Panc1 (cell line): Measurements from ENCODE around the gene CATSPERZ. TPM values are rescaled to one million over a fixed set of nuclear protein-coding genes. Genes with fewer than 3 reads are reported as not detected.

Experiments used
- ATAC-seq: fragments of 200-7000 bp; cut with Tn5 transposase; 2 replicates; pipeline ENCODE4 v1.9.1; 2020; ENCODE audit warnings: mild to moderate bottlenecking, moderate library complexity
- BruUV-seq: library from RNA; stranded (reverse); fragments of 400-500 nt; replicated peaks from 2 replicates; lab custom pipeline; 2021; lab: Mats Ljungman, UMichigan
- CTCF ChIA-PET: fragments of 300-600 bp; sonication (Branson Sonifier 250); formaldehyde crosslinking; loops from one replicate; lab custom pipeline; 2022; ENCODE audit warnings: antibody characterized with exemption; lab: Charles Lee
- POLR2A ChIA-PET: fragments of 300-600 bp; sonication (Branson Sonifier 250); formaldehyde crosslinking; loops from one replicate; lab custom pipeline; 2022; ENCODE audit warnings: antibody characterized with exemption; lab: Charles Lee
- DNase-seq: peaks from one replicate; pipeline ENCODE4 v3.0.0-alpha.2; 2010; ENCODE audit warnings: low read depth, low spot score
- H3K27ac ChIP-seq: 2 replicates; pipeline ENCODE4 v1.5.1; 2011; ENCODE audit warnings: mild to moderate bottlenecking, low read length, inconsistent platforms
- H3K27me3 ChIP-seq: fragments of 200-500 bp; sonication (Bioruptor generic); 2 replicates; pipeline ENCODE4 v1.6.0; 2014; ENCODE audit warnings: low read length, inconsistent platforms; ENCODE audit not compliant: control insufficient read depth, insufficient read depth
- H3K36me3 ChIP-seq: fragments of 200-500 bp; sonication (Bioruptor generic); 2 replicates; pipeline ENCODE4 v1.5.1; 2014; ENCODE audit warnings: inconsistent platforms, mild to moderate bottlenecking, low read length, moderate library complexity; ENCODE audit not compliant: control insufficient read depth, insufficient read depth
- H3K4me1 ChIP-seq: 2 replicates; pipeline ENCODE4 v1.5.1; 2011; ENCODE audit warnings: inconsistent platforms, mild to moderate bottlenecking, low read length, moderate library complexity; ENCODE audit not compliant: control insufficient read depth, insufficient read depth
- H3K4me3 ChIP-seq, 2 experiments: 2 replicates each; pipeline ENCODE4 v1.5.1; 2011 to 2012; ENCODE audit warnings: low read depth in 2 of 2, low read length in 2 of 2, mild to moderate bottlenecking in 2 of 2, inconsistent platforms in 1 of 2, moderate library complexity in 1 of 2
- H3K9me3 ChIP-seq: fragments of 200-500 bp; sonication (Bioruptor generic); 2 replicates; pipeline ENCODE4 v1.5.1; 2014; ENCODE audit warnings: low read depth, mild to moderate bottlenecking, inconsistent platforms, low read length, moderate library complexity; ENCODE audit not compliant: control insufficient read depth, insufficient read depth
- CTCF ChIP-seq: fragments of 450-650 bp; IDR thresholded peaks from 2 replicates; pipeline ENCODE4 v1.5.1; 2017; ENCODE audit warnings: mild to moderate bottlenecking
- POLR2AphosphoS5 ChIP-seq: IDR thresholded peaks from 2 replicates; pipeline ENCODE4 v1.6.1; 2012; ENCODE audit warnings: mild to moderate bottlenecking, low read depth, low read length, moderate library complexity
- REST ChIP-seq, 2 experiments: IDR thresholded peaks; 2 replicates each; pipeline ENCODE4 v1.6.1; 2011 to 2012; ENCODE audit warnings: low read depth in 2 of 2, control low read depth in 1 of 2, low read length in 1 of 2, mild to moderate bottlenecking in 1 of 2, moderate library complexity in 1 of 2; ENCODE audit not compliant: insufficient read depth in 1 of 2
- SIN3A ChIP-seq: IDR thresholded peaks from 2 replicates; pipeline ENCODE4 v1.6.1; 2012; ENCODE audit warnings: low read depth, mild to moderate bottlenecking, low read length, moderate library complexity, borderline replicate concordance; ENCODE audit not compliant: insufficient read depth
- TCF7L2 ChIP-seq: IDR thresholded peaks from 2 replicates; pipeline ENCODE4 v1.6.1; 2011; ENCODE audit warnings: mild to moderate bottlenecking, low read depth, low read length, inconsistent platforms
- in situ Hi-C: cut with HindIII; loops from 2 replicates; pipeline ENCODE4 v1.10.0; 2016; ENCODE audit warnings: low sequenced_read_pairs, low pct_unique_long_range_greater_than_20kb
- intact Hi-C: fragments of 100-400 bp; cut with micrococcal nuclease; formaldehyde crosslinking; loops from one replicate; pipeline ENCODE4 v1.10.0; 2022; ENCODE audit not compliant: unreplicated experiment
- total RNA-seq: library from RNA; stranded (reverse); gene quantifications from one replicate; pipeline ENCODE4 v1.2.1, GENCODE V29; 2021; ENCODE audit not compliant: unreplicated experiment

Gene CATSPERZ
- total RNA-seq, 1 experiment from 2014 or later = 0.64 TPM

GRCh38 chr11:64291752-64292459 lies 8.3 kb upstream of the CATSPERZ start:
- no peak for TF ChIP-seq POLR2AphosphoS5
- TF ChIP-seq CTCF = no peak
- no peak for TF ChIP-seq REST (IDR thresholded peaks at IDR 0.05; ENCODE audit: insufficient read depth in 1 of 2, low read depth in 2 of 2, low read length in 1 of 2)
- TF ChIP-seq TCF7L2 = no peak
- no peak for TF ChIP-seq SIN3A
- Histone ChIP-seq H3K4me1 (peaks cover 11% of the 10 kb centered on the region), H3K36me3 (no peaks in the 10 kb centered on the region), H3K27ac (no peak overlapping the region), H3K9me3 (no peaks in the 10 kb centered on the region), H3K4me3 (peak overlapping the region; percentile 11 to 37; a peak in 3 of 4 replicates), H3K27me3 (no peaks in the 10 kb centered on the region; the same call in none of the 2 replicates)
- in situ Hi-C loops (no loop called here), intact Hi-C loops (no loop called here)
- no TSS peak for BruUV-seq
- DNase-seq (no peak), ATAC-seq (peak; percentile 23; the same call in 1 of the 2 replicates)
- CTCF ChIA-PET = interaction anchor here (0.8 to 1.4 kb wide), 3 partner anchors 9 to 57 kb away, joined by 3 to 12 read pairs (median 6); partner anchors contain the start of gene CATSPERZ
- POLR2A ChIA-PET = interaction anchor here (0.7 kb wide), 1 partner anchor 11 kb away, joined by 4 read pairs; no protein-coding TSS in a partner anchor

GRCh38 chr11:64292460-64293254 lies 7.5 kb upstream of the CATSPERZ start:
- no peak for ATAC-seq
- no TSS peak for BruUV-seq
- intact Hi-C loops = no loop called here

More at GRCh38 chr11:64292460-64293254, 7.5 kb upstream of the CATSPERZ start:
- CTCF ChIA-PET = interaction anchor here (0.6 to 1.4 kb wide), 3 partner anchors 9 to 57 kb away, joined by 3 to 6 read pairs (median 3); no protein-coding TSS in a partner anchor
- Histone ChIP-seq H3K27ac (no peak overlapping the region), H3K4me1 (0 out of 2 replicates have a peak, but pooled peaks cover 6% of the 10 kb centered on the region), H3K4me3 (peak overlapping the region in 1 of 2 experiments; percentile 37; a peak in 1 of 4 replicates), H3K27me3 (no peaks in the 10 kb centered on the region; the same call in none of the 2 replicates), H3K9me3 (no peaks in the 10 kb centered on the region), H3K36me3 (no peaks in the 10 kb centered on the region)
- in situ Hi-C loops = no loop called here
- TF ChIP-seq POLR2AphosphoS5 (no peak), TCF7L2 (no peak), CTCF (no peak)
- POLR2A ChIA-PET = no interaction called here
- DNase-seq = no peak
